Body of pancreas (tissue), 4 donors: Measurements from ENCODE around the gene GNA15.

Experiments
- POLR2A ChIP-seq, 3 donors: fragments of 450-650 bp; IDR thresholded peaks; one replicate each; pipeline ENCODE4 v1.6.1; 2016; ENCODE audit warnings: antibody characterized with exemption in 3 of 3, mild to moderate bottlenecking in 2 of 3
- TF ChIP-seq, protein P1 (sequence below), 7 experiments: fragments of 450-650 bp in 4 of 7; fragments of 200-600 bp in 3 of 7; sonication (generic) in 3 of 7; IDR thresholded peaks; one replicate each; pipeline ENCODE4 v1.5.1; 2016 to 2019; ENCODE audit warnings: antibody characterized with exemption in 7 of 7

DNA sequence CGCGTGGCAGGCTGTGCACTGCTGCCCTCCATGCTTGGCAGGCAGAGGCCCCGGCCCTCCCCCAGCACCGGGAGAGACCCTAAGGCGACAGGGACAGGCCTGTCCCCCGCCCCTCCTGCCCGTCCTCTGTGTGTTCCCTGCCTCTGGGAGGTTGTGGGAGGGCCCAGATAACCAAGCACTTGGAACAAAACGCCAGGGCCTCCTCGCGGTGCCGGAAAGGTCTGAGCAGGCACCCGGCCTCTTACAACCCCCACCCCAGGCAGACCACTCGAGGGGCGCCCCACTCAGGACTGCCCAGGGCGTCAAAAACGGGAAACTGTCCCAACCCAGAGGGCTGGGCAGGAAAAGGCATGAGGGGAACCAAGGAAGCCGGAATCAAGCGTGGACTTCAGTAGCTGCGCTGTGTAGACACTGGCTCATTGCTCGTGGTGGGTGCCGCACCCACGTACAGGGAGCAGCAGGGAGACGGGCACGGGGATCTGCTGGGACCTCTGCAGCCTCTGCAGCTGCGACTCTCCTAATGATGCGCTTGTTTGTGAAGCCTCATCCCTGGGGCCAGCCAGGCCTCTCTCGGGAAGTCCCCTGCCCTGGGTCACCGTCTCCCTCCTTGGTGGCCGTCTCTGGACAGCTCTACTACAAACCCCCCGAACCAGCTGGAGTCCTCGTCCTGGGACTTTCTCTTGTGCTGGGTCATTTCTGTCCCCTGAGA, 21.7 kb upstream of the GNA15 start:
- TF ChIP-seq, protein P1, sequence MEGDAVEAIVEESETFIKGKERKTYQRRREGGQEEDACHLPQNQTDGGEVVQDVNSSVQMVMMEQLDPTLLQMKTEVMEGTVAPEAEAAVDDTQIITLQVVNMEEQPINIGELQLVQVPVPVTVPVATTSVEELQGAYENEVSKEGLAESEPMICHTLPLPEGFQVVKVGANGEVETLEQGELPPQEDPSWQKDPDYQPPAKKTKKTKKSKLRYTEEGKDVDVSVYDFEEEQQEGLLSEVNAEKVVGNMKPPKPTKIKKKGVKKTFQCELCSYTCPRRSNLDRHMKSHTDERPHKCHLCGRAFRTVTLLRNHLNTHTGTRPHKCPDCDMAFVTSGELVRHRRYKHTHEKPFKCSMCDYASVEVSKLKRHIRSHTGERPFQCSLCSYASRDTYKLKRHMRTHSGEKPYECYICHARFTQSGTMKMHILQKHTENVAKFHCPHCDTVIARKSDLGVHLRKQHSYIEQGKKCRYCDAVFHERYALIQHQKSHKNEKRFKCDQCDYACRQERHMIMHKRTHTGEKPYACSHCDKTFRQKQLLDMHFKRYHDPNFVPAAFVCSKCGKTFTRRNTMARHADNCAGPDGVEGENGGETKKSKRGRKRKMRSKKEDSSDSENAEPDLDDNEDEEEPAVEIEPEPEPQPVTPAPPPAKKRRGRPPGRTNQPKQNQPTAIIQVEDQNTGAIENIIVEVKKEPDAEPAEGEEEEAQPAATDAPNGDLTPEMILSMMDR (IDR thresholded peaks at IDR 0.05): no peak
- no peak for TF ChIP-seq POLR2A (IDR thresholded peaks at IDR 0.05)
